Measurements from ENCODE around the gene RAB36.

RAB36 gene

DNA sequence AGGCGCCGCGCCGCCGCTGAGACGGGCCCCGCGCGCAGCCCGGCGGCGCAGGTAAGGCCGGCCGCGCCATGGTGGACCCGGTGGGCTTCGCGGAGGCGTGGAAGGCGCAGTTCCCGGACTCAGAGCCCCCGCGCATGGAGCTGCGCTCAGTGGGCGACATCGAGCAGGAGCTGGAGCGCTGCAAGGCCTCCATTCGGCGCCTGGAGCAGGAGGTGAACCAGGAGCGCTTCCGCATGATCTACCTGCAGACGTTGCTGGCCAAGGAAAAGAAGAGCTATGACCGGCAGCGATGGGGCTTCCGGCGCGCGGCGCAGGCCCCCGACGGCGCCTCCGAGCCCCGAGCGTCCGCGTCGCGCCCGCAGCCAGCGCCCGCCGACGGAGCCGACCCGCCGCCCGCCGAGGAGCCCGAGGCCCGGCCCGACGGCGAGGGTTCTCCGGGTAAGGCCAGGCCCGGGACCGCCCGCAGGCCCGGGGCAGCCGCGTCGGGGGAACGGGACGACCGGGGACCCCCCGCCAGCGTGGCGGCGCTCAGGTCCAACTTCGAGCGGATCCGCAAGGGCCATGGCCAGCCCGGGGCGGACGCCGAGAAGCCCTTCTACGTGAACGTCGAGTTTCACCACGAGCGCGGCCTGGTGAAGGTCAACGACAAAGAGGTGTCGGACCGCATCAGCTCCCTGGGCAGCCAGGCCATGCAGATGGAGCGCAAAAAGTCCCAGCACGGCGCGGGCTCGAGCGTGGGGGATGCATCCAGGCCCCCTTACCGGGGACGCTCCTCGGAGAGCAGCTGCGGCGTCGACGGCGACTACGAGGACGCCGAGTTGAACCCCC, 35.8 kb downstream of the RAB36 start:
- in situ Hi-C loops (cut with HindIII; ENCODE audit: low sequenced_read_pairs): no loop called here
- TF ChIP-seq, protein P1, sequence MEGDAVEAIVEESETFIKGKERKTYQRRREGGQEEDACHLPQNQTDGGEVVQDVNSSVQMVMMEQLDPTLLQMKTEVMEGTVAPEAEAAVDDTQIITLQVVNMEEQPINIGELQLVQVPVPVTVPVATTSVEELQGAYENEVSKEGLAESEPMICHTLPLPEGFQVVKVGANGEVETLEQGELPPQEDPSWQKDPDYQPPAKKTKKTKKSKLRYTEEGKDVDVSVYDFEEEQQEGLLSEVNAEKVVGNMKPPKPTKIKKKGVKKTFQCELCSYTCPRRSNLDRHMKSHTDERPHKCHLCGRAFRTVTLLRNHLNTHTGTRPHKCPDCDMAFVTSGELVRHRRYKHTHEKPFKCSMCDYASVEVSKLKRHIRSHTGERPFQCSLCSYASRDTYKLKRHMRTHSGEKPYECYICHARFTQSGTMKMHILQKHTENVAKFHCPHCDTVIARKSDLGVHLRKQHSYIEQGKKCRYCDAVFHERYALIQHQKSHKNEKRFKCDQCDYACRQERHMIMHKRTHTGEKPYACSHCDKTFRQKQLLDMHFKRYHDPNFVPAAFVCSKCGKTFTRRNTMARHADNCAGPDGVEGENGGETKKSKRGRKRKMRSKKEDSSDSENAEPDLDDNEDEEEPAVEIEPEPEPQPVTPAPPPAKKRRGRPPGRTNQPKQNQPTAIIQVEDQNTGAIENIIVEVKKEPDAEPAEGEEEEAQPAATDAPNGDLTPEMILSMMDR (IDR thresholded peaks at IDR 0.05; ENCODE audit: low read depth, low read length, missing control alignments): no peak
- no peak for DNase-seq (ENCODE audit: low read depth)
- peak overlapping the region; percentile 52 for H3K4me3 ChIP-seq (ENCODE audit: low read depth, low read length)

GRCh38 chr22:23181721-23182308, 36.5 kb downstream of the RAB36 start:
- TF ChIP-seq, protein P1 (IDR thresholded peaks at IDR 0.05; ENCODE audit: low read depth, low read length, missing control alignments): no peak
- in situ Hi-C loops (cut with HindIII; ENCODE audit: low sequenced_read_pairs): no loop called here
- no peak for DNase-seq (ENCODE audit: low read depth)
- peak overlapping the region; percentile 52 for H3K4me3 ChIP-seq (ENCODE audit: low read depth, low read length)

- DNase-seq (ENCODE audit: low read depth): no peak
- TF ChIP-seq, protein P1 (IDR thresholded peaks at IDR 0.05; ENCODE audit: low read depth, low read length, missing control alignments): no peak
- peak overlapping the region; percentile 52 for H3K4me3 ChIP-seq (ENCODE audit: low read depth, low read length)
- in situ Hi-C loops (cut with HindIII; ENCODE audit: low sequenced_read_pairs): no loop called here
These were observed 37.2 kb downstream of the RAB36 start for GRCh38 chr22:23182309-23183060.

GRCh38 chr22:23183061-23183698, 37.9 kb downstream of the RAB36 start:
- TF ChIP-seq, protein P1 (IDR thresholded peaks at IDR 0.05; ENCODE audit: low read depth, low read length, missing control alignments): no peak
- peak; percentile 36 for DNase-seq (ENCODE audit: low read depth)
- in situ Hi-C loops (cut with HindIII; ENCODE audit: low sequenced_read_pairs): no loop called here
- peak overlapping the region; percentile 52 for H3K4me3 ChIP-seq (ENCODE audit: low read depth, low read length)

GRCh38 chr22:23184100-23184763, 39.0 kb downstream of the RAB36 start:
- DNase-seq (ENCODE audit: low read depth): no peak
- no peak overlapping the region for H3K4me3 ChIP-seq (ENCODE audit: low read depth, low read length)
- in situ Hi-C loops (cut with HindIII; ENCODE audit: low sequenced_read_pairs): no loop called here
- TF ChIP-seq, protein P1 (IDR thresholded peaks at IDR 0.05; ENCODE audit: low read depth, low read length, missing control alignments): no peak

DNA sequence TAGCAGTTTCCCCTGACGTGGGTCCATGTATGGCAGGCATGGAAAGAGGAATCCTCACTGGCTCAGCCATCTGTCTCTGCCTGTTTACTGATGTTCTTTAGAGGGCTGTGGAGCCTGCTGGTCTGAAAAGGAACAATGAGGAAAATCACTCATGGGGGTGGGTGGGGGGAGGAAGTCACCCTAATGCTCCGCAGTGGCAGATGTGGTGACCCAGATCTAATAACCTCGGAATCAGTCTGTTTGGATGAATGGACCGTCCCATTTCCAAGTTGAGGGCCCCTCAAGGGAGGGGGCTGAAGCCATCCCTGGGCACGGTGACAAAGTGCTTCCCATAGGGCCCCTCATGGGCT, 39.5 kb downstream of the RAB36 start:
- TF ChIP-seq, protein P1 (IDR thresholded peaks at IDR 0.05; ENCODE audit: low read depth, low read length, missing control alignments): no peak
- no peak for DNase-seq (ENCODE audit: low read depth)
- in situ Hi-C loops (cut with HindIII; ENCODE audit: low sequenced_read_pairs): loop anchor here (5.0 kb wide), 1 partner anchor 93 kb away; no protein-coding TSS in a partner anchor
- no peak overlapping the region for H3K4me3 ChIP-seq (ENCODE audit: low read depth, low read length)
